ENCODE results near the gene TAOK1.
A peak's percentile ranks its signal among the peaks of the same experiment; 100 is the strongest.

DNA sequence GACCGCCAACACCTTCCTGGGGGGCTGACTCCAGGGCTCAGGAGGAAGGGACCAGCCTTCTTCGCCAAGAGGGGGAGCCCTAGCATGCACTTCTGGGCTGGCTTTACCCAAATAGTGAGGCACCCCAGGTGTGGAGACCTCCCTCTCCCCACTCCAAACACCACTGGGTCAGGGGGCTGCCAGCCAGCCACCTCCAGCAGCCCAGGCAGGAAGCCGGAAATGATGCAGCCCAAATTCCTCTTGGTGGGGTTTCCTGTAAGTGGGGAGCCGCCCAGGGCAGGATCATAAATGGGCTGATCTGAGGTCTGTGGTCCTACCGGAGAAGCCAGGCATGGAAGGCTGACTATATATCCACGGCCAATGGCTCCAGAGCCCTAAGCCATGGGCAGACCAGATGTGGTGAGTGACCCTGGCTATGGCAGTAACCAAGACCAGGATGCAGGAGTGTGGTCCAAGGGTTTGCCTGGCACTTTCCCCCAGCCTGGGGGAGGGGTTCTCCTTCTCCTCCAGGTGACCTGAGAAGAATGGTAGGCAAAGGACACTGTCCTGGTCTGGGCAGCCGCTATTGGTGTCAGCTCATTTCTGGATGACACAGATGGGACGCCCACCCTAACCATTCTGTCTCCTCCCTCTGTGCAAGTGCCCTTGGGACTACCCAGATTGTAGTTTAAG lies 195.1 kb downstream of the TAOK1 start:
- TF ChIP-seq, protein P1, sequence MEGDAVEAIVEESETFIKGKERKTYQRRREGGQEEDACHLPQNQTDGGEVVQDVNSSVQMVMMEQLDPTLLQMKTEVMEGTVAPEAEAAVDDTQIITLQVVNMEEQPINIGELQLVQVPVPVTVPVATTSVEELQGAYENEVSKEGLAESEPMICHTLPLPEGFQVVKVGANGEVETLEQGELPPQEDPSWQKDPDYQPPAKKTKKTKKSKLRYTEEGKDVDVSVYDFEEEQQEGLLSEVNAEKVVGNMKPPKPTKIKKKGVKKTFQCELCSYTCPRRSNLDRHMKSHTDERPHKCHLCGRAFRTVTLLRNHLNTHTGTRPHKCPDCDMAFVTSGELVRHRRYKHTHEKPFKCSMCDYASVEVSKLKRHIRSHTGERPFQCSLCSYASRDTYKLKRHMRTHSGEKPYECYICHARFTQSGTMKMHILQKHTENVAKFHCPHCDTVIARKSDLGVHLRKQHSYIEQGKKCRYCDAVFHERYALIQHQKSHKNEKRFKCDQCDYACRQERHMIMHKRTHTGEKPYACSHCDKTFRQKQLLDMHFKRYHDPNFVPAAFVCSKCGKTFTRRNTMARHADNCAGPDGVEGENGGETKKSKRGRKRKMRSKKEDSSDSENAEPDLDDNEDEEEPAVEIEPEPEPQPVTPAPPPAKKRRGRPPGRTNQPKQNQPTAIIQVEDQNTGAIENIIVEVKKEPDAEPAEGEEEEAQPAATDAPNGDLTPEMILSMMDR (IDR thresholded peaks at IDR 0.05; ENCODE audit: low read depth, low read length): peak; percentile 50
- TF ChIP-seq EZH2phosphoT487 (IDR thresholded peaks at IDR 0.05; ENCODE audit: low read depth): no peak

Data from OCI-LY3 (cell line).